IMR-90 (cell line): ENCODE measurements around the gene TEDC2. TPM values are rescaled to one million over a fixed set of nuclear protein-coding genes. Genes with fewer than 3 reads are reported as not detected.

Source experiments
- ATAC-seq: fragments of 200-7000 bp; cut with Tn5 transposase; 2 replicates; pipeline ENCODE4 v1.9.1; 2020; ENCODE audit warnings: low read depth, mild to moderate bottlenecking, moderate library complexity
- BruUV-seq: library from RNA; stranded (reverse); fragments of 400-500 nt; replicated peaks from 2 replicates; lab custom pipeline; 2021; lab: Mats Ljungman, UMichigan
- CTCF ChIA-PET: fragments of 300-600 bp; formaldehyde crosslinking; extraction: SDS; loops from one replicate; lab custom pipeline; 2021; ENCODE audit warnings: antibody characterized with exemption; lab: Yijun Ruan, JAX
- POLR2A ChIA-PET: fragments of 300-600 bp; sonication (Branson Sonifier 250); formaldehyde crosslinking; loops from one replicate; lab custom pipeline; 2022; ENCODE audit warnings: antibody characterized with exemption; ENCODE audit not compliant: unreplicated experiment; lab: Charles Lee
- DNase-seq: peaks from one replicate; pipeline ENCODE4 v3.0.0; 2013
- H2AFZ ChIP-seq: replicated peaks from 2 replicates; pipeline ENCODE3; 2013; ENCODE audit warnings: low read length, mild to moderate bottlenecking; ENCODE audit not compliant: poor library complexity
- H2AK5ac ChIP-seq: 2 replicates; pipeline ENCODE4 v1.6.1; 2013; ENCODE audit warnings: low read depth, low read length, inconsistent platforms
- H2AK9ac ChIP-seq: replicated peaks from 2 replicates; pipeline ENCODE3; 2013; ENCODE audit warnings: mild to moderate bottlenecking, low read depth, low read length, moderate library complexity; ENCODE audit not compliant: poor library complexity
- H2BK120ac ChIP-seq: 2 replicates; pipeline ENCODE4 v1.6.1; 2013; ENCODE audit warnings: low read depth, low read length, inconsistent platforms
- H2BK15ac ChIP-seq: 3 replicates; pipeline ENCODE4 v1.6.1; 2013; ENCODE audit warnings: low read depth, low read length, inconsistent platforms
- H2BK20ac ChIP-seq: 2 replicates; pipeline ENCODE4 v1.6.1; 2013; ENCODE audit warnings: low read depth, mild to moderate bottlenecking, inconsistent platforms, low read length, moderate library complexity
- H2BK5ac ChIP-seq: 2 replicates; pipeline ENCODE4 v1.6.1; 2013; ENCODE audit warnings: mild to moderate bottlenecking, low read depth, low read length, inconsistent platforms; ENCODE audit not compliant: poor library complexity, severe bottlenecking
- H3K14ac ChIP-seq: replicated peaks from 2 replicates; pipeline ENCODE4 v1.6.1; 2013; ENCODE audit warnings: low read depth, low read length, inconsistent platforms
- H3K18ac ChIP-seq: 2 replicates; pipeline ENCODE4 v1.6.1; 2013; ENCODE audit warnings: low read depth, low read length, control low read depth
- H3K23ac ChIP-seq: 2 replicates; pipeline ENCODE4 v1.6.1; 2013; ENCODE audit warnings: low read depth, low read length, inconsistent platforms
- H3K27ac ChIP-seq: 2 replicates; pipeline ENCODE4 v1.5.1; 2013; ENCODE audit warnings: mild to moderate bottlenecking, control low read depth, low read length; ENCODE audit not compliant: insufficient read depth
- H3K27me3 ChIP-seq: 2 replicates; pipeline ENCODE4 v1.6.1; 2013; ENCODE audit warnings: low read length; ENCODE audit not compliant: control insufficient read depth, insufficient read depth
- H3K36me3 ChIP-seq: 2 replicates; pipeline ENCODE4 v1.6.1; 2013; ENCODE audit warnings: low read length, mixed read lengths; ENCODE audit not compliant: control insufficient read depth, insufficient read depth
- H3K4ac ChIP-seq: 2 replicates; pipeline ENCODE4 v1.6.1; 2013; ENCODE audit warnings: low read depth, low read length, inconsistent platforms
- H3K4me1 ChIP-seq: 2 replicates; pipeline ENCODE4 v1.6.1; 2013; ENCODE audit warnings: low read length, mixed read lengths; ENCODE audit not compliant: control insufficient read depth, insufficient read depth
- H3K4me2 ChIP-seq: 2 replicates; pipeline ENCODE4 v1.6.1; 2013; ENCODE audit warnings: low read depth, mild to moderate bottlenecking, control low read depth, low read length, moderate library complexity
- H3K4me3 ChIP-seq: 2 replicates; pipeline ENCODE4 v1.5.1; 2013; ENCODE audit warnings: low read depth, mild to moderate bottlenecking, control low read depth, low read length, moderate library complexity; ENCODE audit not compliant: insufficient read depth
- H3K56ac ChIP-seq: 2 replicates; pipeline ENCODE4 v1.6.1; 2013; ENCODE audit warnings: low read length, inconsistent platforms; ENCODE audit not compliant: insufficient read depth; ENCODE audit errors: extremely low read depth
- H3K79me1 ChIP-seq, 2 experiments: 2 replicates each; pipeline ENCODE4 v1.6.1; 2013; ENCODE audit warnings: low read length in 2 of 2, inconsistent platforms in 1 of 2, low read depth in 1 of 2
- H3K9ac ChIP-seq: 2 replicates; pipeline ENCODE4 v1.6.1; 2013; ENCODE audit warnings: low read depth, low read length, control low read depth
- H3K9me1 ChIP-seq: 2 replicates; pipeline ENCODE4 v1.6.1; 2013; ENCODE audit warnings: low read length, inconsistent platforms; ENCODE audit not compliant: insufficient read depth
- H3K9me3 ChIP-seq: 2 replicates; pipeline ENCODE4 v1.6.1; 2013; ENCODE audit warnings: low read length; ENCODE audit not compliant: control insufficient read depth, insufficient read depth
- H4K20me1 ChIP-seq: 2 replicates; pipeline ENCODE4 v1.6.1; 2013; ENCODE audit warnings: low read length, inconsistent platforms; ENCODE audit not compliant: insufficient read depth
- H4K5ac ChIP-seq: 2 replicates; pipeline ENCODE4 v1.6.1; 2013; ENCODE audit warnings: mild to moderate bottlenecking, low read depth, low read length, control low read depth
- H4K8ac ChIP-seq, 2 experiments: 2 replicates each; pipeline ENCODE4 v1.6.1; 2013; ENCODE audit warnings: low read depth in 2 of 2, low read length in 2 of 2, control low read depth in 1 of 2, inconsistent platforms in 1 of 2
- H4K91ac ChIP-seq: 2 replicates; pipeline ENCODE4 v1.6.1; 2013; ENCODE audit warnings: low read depth, low read length, inconsistent platforms; ENCODE audit not compliant: insufficient read depth
- BHLHE40 ChIP-seq: fragments of 150-350 bp; IDR thresholded peaks from 2 replicates; pipeline ENCODE4 v1.6.1; 2016; ENCODE audit warnings: mild to moderate bottlenecking, low read depth, low read length
- MXI1 ChIP-seq: IDR thresholded peaks from 2 replicates; pipeline ENCODE4 v1.6.1; 2012; ENCODE audit warnings: low read depth, mild to moderate bottlenecking, low read length, moderate library complexity, borderline replicate concordance
- WGBS, 2 experiments: methylation state at CpG; one replicate each; pipeline versions ENCODE4 v1.1.5 to v1.1.7; 2013; ENCODE audit warnings: missing lambda C conversion rate in 2 of 2; ENCODE audit not compliant: insufficient read length in 1 of 2; ENCODE audit errors: extremely low coverage in 2 of 2; 5-methylcytosine and 5-hydroxymethylcytosine counted together
- dilution Hi-C: fragments of 300-500 bp; cut with HindIII; formaldehyde crosslinking; loops from one replicate; pipeline ENCODE4 v1.14.3; 2018; ENCODE audit warnings: low sequenced_read_pairs; ENCODE audit not compliant: unreplicated experiment
- in situ Hi-C: fragments of 300-500 bp; cut with MboI; formaldehyde crosslinking; loops from 3 replicates; pipeline ENCODE4 v1.14.3; 2019; ENCODE audit warnings: low sequenced_read_pairs, inconsistent platforms, mixed read lengths
- intact Hi-C: fragments of 100-400 bp; cut with micrococcal nuclease; formaldehyde crosslinking; loops from 2 replicates; pipeline ENCODE4 v1.10.0; 2022
- polyA plus RNA-seq, 3 experiments: library from polyadenylated mRNA; depleted of rRNA; stranded (reverse); fragments of >200 nt; gene quantifications; 2 replicates each; pipeline ENCODE4 v1.2.3, GENCODE V29; 2012; ENCODE audit warnings: low replicate concordance in 1 of 3
- total RNA-seq: library from RNA; depleted of rRNA; stranded (reverse); fragments of >200 nt; gene quantifications from 2 replicates; pipeline ENCODE4 v1.2.3, GENCODE V29; 2012

The TEDC2 gene
- total and polyA plus RNA-seq, 2 of the 4 experiments (the other 2 are of a cell fraction): 3.6 to 7.3 TPM

DNA sequence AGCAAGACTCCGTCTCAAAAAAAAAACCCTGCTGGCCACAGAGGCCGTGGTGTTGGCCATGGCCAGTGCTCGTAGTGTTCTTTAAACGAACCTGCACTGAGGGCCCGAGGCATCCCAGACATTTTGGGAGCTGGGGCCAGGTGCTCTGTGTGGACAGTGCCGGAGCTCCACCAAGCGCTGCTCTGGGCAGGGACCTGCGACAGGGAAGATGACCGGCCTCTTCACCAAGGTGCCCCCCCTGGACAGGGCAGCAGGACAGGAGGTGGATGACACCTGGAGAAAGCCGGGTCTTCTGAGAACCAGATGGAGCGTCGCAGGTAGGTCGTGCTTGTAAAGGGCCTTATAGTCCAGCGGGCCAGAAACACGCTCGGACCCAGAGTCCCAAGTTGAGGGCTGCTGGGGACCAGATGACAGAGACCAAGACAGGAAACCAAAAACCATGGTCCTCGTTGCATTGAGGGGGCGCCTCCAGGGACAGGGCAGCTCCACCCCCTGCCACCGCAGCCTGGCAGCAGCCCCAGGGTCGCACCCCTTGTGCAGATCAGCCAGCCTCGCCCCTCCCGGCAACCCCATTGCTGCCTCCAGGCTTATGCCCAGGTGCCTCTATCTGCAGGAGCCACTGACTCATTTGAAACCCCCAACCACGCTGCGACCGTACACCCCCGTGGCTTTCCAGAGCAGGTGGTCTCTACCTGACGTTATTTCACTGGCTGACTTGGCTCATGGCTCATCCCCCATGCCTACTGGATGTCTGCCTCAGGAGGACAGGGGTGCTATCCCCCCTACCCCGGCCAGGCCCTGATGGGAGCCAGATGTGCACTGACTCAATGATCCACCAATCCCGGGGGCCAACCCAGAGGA lies 7.0 kb downstream of the TEDC2 start:
- no peaks in the 10 kb centered on the region for H3K36me3 ChIP-seq
- H4K20me1 ChIP-seq: no peaks in the 10 kb centered on the region
- H2BK20ac ChIP-seq: no peak overlapping the region
- H3K79me1 ChIP-seq: peaks cover 0 to 11% of the 10 kb centered on the region in 2 experiments; a peak in 1 of 4 replicates
- peak overlapping the region; percentile 90 for H2AK9ac ChIP-seq
- peak overlapping the region; percentile 40 for H2BK5ac ChIP-seq
- no peak for DNase-seq
- CTCF ChIA-PET: interaction anchor here (0.7 kb wide), 1 partner anchor 8 kb away, joined by 3 read pairs; the partner anchor contains the start of gene TBC1D24
- H3K56ac ChIP-seq: no peak overlapping the region; the same call in 1 of the 2 replicates
- 86% methylated on average over 25 of the region's 29 CpGs; no CpG with 5 or more reads in 1 of the 2 experiments for WGBS, 2 experiments
- peak overlapping the region; percentile 9; the same call in 1 of the 2 replicates for H3K9ac ChIP-seq
- peaks cover 8% of the 10 kb centered on the region for H3K9me1 ChIP-seq
- H2BK15ac ChIP-seq: 0 out of 3 replicates have a peak overlapping the region, but pooled peaks have one; percentile 13
- H3K4me1 ChIP-seq: peaks cover 16% of the 10 kb centered on the region
- no peak overlapping the region for H4K5ac ChIP-seq
- H3K27me3 ChIP-seq: no peaks in the 10 kb centered on the region; the same call in 1 of the 2 replicates
- peak overlapping the region; percentile 91 for H2AK5ac ChIP-seq
- H4K8ac ChIP-seq: peak overlapping the region; percentile 21 to 75; a peak in 2 of 4 replicates
- no peak overlapping the region; the same call in 1 of the 2 replicates for H3K27ac ChIP-seq
- BruUV-seq: no TSS peak
- peak overlapping the region; percentile 85 for H3K14ac ChIP-seq
- peak overlapping the region; percentile 92 for H3K4me2 ChIP-seq
- no peaks in the 10 kb centered on the region for H3K9me3 ChIP-seq
- H2BK120ac ChIP-seq: peak overlapping the region; percentile 46; the same call in 1 of the 2 replicates
- POLR2A ChIA-PET: no interaction called here
- TF ChIP-seq MXI1 (no peak), BHLHE40 (no peak)
- H3K4me3 ChIP-seq: no peak overlapping the region
- peak overlapping the region; percentile 71; the same call in 1 of the 2 replicates for H3K23ac ChIP-seq
- dilution Hi-C loops: no loop called here
- in situ Hi-C loops: no loop called here
- no peak overlapping the region for H3K18ac ChIP-seq
- no peak for ATAC-seq
- H4K91ac ChIP-seq: peak overlapping the region; percentile 68; the same call in 1 of the 2 replicates
- intact Hi-C loops: no loop called here
- peak overlapping the region; percentile 95 for H2AFZ ChIP-seq
- H3K4ac ChIP-seq: peak overlapping the region; percentile 94
